AG09319 (cell line): Measurements from ENCODE around the gene LRRC74B.
"Not testable (repeated sequence)": the region's sequence is repeated elsewhere in the genome, so short reads cannot be mapped to it uniquely, and the experiment has no call there.

ENCODE experiments used
- DNase-seq: peaks from one replicate; pipeline ENCODE4 v3.0.0-alpha.2; 2010; ENCODE audit warnings: low read depth; ENCODE audit errors: extremely low read depth
- TF ChIP-seq, protein P1 (sequence below): IDR thresholded peaks from 2 replicates; pipeline ENCODE4 v1.5.1; 2011; ENCODE audit warnings: low read depth, mild to moderate bottlenecking, inconsistent platforms, low read length, moderate library complexity

The LRRC74B gene

DNA sequence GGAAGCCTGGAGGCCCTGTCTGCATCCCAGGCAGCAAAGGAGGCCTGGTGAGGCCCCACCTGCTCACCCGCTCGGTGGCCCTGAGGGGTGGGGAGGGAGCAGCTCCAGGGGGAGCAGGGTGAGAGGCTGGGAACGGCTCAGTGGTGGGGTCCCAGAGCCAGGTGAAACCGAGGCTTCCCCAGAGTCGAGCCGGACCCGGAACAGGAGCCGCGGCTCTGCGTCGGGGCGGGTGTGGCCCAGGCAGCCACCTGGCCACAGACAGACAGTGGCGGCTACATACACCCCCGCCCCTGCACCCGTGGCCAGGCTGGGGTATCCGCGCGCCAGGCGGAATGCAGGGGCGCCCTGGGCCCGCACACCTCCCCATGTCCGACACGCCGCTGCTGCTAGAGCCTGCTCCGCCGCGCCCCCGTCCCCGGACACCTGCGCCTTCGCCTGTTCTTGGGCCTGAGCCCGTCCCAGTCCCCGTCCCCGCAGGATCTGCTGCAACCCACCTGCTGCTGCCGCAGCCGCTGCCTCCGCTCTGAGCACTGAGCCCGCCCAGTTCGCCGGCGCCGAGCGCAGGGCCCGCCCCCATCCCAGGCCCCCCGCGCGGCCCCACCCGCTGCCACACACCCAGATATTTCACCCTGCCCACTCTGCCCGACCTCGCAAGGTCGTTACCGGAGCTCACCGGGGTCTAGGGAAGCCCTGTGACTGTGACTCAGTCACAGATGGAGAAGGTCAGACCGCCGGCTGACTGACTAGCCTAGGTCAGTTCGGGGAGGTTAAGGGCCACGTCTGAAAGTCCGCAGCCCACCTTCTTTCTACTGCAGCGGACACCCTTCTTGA is 13.5 kb upstream of the LRRC74B start, which contains the start of gene SLC7A4:
Gene SLC7A4 (minus strand): TSS at position 525 of the 831 bp plus-strand sequence. CDS start 749 bp downstream, outside the sequence.
- DNase-seq: no peak
- TF ChIP-seq, protein P1, sequence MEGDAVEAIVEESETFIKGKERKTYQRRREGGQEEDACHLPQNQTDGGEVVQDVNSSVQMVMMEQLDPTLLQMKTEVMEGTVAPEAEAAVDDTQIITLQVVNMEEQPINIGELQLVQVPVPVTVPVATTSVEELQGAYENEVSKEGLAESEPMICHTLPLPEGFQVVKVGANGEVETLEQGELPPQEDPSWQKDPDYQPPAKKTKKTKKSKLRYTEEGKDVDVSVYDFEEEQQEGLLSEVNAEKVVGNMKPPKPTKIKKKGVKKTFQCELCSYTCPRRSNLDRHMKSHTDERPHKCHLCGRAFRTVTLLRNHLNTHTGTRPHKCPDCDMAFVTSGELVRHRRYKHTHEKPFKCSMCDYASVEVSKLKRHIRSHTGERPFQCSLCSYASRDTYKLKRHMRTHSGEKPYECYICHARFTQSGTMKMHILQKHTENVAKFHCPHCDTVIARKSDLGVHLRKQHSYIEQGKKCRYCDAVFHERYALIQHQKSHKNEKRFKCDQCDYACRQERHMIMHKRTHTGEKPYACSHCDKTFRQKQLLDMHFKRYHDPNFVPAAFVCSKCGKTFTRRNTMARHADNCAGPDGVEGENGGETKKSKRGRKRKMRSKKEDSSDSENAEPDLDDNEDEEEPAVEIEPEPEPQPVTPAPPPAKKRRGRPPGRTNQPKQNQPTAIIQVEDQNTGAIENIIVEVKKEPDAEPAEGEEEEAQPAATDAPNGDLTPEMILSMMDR: no peak

DNA sequence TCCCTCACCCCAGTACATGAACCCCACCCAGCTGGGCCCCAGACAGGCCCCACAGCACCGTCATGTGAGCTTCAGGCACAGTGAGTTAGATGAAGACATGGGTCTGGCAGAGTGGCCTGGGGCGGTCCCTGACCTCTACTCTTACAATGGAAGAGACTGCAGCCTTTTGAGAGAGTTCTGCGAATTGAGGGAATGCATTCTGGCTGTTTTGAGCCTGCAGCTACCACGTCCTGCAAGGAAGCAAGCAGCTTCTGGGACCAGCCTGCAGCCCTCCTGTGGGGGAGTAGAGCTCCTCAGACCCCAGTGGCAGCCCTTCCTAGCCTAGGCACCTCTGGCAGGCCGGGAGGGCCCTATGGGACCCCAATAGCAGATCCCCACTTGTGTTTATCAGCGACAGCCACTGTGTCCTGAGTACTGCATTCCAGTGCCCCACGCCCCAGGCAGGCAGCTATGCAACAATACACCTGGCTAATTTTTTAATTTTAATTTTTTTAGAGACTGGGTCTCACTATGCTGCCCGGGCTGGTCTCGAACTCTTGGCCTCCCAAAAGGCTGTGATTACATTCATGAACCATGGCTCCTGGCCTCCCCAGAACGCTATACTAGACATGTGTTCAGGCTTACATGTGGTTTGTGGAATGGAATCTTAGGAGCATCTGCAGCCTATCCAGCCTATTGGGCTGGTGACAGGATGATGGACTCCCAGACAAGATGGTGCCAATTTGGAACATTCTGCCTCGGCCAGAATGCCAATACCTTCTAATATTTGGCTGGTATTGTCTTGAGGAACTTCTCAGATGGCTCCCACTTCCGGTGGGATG is 12.7 kb upstream of the LRRC74B start:
- TF ChIP-seq, protein P1: no peak
- DNase-seq: no peak

DNA sequence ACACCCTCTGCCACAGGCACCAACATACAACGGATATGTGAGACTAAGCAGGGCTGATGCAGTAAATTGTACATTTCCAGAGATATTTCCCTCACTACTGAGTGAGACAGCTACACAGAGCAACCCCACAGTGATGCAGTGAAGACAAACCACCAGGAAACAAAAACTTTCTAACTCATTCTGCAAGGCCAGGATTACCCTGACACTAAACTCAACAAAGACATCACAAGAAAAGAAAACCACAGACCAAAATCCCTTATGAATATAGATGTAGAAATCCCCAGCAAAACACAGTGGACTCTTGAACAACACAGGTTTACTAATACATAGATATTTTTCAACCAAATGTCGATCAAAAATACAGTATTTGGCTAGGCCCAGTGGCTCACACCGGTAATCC is 11.9 kb upstream of the LRRC74B start:
- TF ChIP-seq, protein P1: no peak
- no peak for DNase-seq

DNA sequence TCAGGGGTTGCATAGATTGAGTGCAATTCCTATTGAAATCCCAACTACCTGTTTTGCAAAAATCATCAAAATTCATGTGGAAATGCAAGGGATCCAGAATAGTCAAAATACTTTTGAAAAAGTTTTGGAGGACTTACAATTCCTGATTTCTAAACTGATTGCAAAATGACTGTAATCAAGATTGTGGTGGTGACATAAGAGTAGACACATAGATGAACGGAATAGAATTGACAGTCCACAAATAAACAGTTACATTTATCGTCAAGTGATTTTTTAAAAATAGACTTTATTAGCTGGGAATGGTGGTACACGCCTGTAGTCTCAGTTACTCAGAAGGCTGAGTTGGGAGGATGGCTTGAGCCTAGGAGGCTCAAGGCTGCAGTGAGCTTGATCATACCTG is 10.8 kb upstream of the LRRC74B start:
- TF ChIP-seq, protein P1: no peak
- DNase-seq: no peak

DNA sequence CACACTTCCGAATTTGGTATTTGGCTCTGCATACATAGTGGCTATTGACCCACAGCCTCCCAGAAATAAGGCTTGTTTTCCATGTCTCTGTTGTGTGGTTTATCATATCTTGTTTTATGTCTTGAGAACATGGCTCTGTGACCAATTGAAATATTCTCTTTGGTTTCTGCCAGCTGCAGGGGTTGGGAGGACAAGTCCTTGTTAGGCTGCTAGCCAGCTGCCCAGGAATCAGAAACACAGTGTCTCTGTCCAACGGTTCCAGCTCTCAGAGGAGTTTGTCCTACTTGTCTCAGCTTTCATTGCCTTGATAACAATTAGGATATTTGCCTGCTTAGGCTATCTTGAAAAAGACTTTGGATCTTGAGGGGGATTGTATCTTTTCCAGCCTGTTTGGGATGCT is 7.3 kb upstream of the LRRC74B start:
- DNase-seq: no peak
- TF ChIP-seq, protein P1: no peak

DNA sequence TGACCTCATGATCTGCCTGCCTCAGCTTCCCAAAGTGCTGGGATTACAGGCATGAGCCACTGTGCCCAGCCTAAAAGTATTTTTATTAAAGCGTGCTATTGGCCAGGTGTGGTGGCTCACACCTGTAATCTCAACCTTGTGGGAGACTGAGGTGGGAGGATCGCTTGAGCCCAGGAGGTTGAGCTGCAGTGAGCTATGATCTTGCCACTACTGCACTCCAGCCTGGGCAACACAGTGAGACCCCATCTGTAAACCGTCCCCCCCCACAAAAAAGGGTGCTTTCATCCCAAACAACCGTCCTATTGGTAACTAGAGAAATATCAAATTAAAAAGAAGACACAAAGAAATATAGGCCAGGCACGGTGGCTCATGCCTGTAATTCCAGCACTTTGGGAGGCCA is 6.6 kb upstream of the LRRC74B start:
- DNase-seq: not testable (repeated sequence)

DNA sequence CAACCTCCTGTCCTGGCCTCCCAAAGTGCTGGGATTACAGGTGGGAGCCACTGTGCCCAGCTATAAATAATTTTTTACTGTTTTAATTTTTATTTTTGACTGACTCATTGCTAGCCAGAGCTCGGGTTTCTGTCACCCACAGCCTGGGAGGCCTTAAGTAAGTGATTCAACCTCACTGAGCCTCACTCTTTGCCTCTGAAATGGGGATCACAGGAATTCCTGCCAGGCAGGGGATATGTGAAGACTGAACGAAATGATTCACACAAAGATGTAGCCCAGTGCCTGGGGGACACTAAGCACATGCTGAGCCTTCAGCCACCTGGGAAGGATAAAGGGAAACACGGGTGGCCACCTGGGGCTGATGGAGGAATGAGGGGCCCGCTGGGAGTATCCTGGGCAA is 3.8 kb upstream of the LRRC74B start:
- no peak for DNase-seq
- TF ChIP-seq, protein P1: no peak
